GM23338 (cell line): ENCODE measurements around the gene ATCAY. TPM values are rescaled to one million over a fixed set of nuclear protein-coding genes. Genes with fewer than 3 reads are reported as not detected.

Experiments
- ATAC-seq: fragments of 200-7000 bp; cut with Tn5 transposase; 3 replicates; pipeline ENCODE4 v1.9.1; 2020
- DNase-seq: peaks from one replicate; pipeline ENCODE4 v3.0.0-alpha.2; 2015; ENCODE audit warnings: low spot score
- H2AFZ ChIP-seq: fragments of 200-600 bp; sonication (generic); 2 replicates; pipeline ENCODE4 v1.8.0; 2016; ENCODE audit warnings: antibody characterized with exemption, mild to moderate bottlenecking, moderate library complexity
- H3F3A ChIP-seq: fragments of 200-600 bp; sonication (generic); replicated peaks from 2 replicates; pipeline ENCODE4 v1.8.0; 2017; ENCODE audit warnings: antibody characterized with exemption, mixed run types, low read depth
- H3K27ac ChIP-seq: fragments of 200-600 bp; sonication (generic); 2 replicates; pipeline ENCODE4 v1.6.1; 2016; ENCODE audit warnings: low read depth
- H3K27me3 ChIP-seq: fragments of 200-600 bp; sonication (generic); 2 replicates; pipeline ENCODE4 v1.8.0; 2016; ENCODE audit warnings: mild to moderate bottlenecking, mixed run types, moderate library complexity; ENCODE audit not compliant: insufficient read depth
- H3K36me3 ChIP-seq: fragments of 200-600 bp; sonication (generic); 2 replicates; pipeline ENCODE4 v1.8.0; 2016; ENCODE audit warnings: mild to moderate bottlenecking; ENCODE audit not compliant: insufficient read depth
- H3K4me1 ChIP-seq: fragments of 200-600 bp; sonication (generic); 2 replicates; pipeline ENCODE4 v1.8.0; 2016; ENCODE audit warnings: mild to moderate bottlenecking, moderate library complexity; ENCODE audit not compliant: insufficient read depth
- H3K4me2 ChIP-seq: fragments of 200-600 bp; sonication (generic); 2 replicates; pipeline ENCODE4 v1.7.1; 2017; ENCODE audit warnings: mixed run types
- H3K4me3 ChIP-seq: fragments of 200-600 bp; sonication (generic); 2 replicates; pipeline ENCODE4 v1.6.1; 2016; ENCODE audit warnings: mixed run types
- H3K79me2 ChIP-seq: fragments of 200-600 bp; sonication (generic); replicated peaks from 2 replicates; pipeline ENCODE4 v1.8.0; 2017; ENCODE audit warnings: mild to moderate bottlenecking; ENCODE audit not compliant: insufficient read depth
- H3K9me2 ChIP-seq: fragments of 200-600 bp; sonication (generic); 2 replicates; pipeline ENCODE4 v1.8.0; 2017; ENCODE audit not compliant: insufficient read depth
- H4K20me1 ChIP-seq: fragments of 200-600 bp; sonication (generic); replicated peaks from 2 replicates; pipeline ENCODE4 v1.8.0; 2017; ENCODE audit warnings: mild to moderate bottlenecking; ENCODE audit not compliant: insufficient read depth
- H3K27ac Mint-ChIP-seq: 2 replicates; pipeline ENCODE4 v1.8.0; 2020; ENCODE audit warnings: inconsistent platforms, mild to moderate bottlenecking, moderate library complexity, mixed read lengths
- H3K27me3 Mint-ChIP-seq: 3 replicates; pipeline ENCODE4 v1.8.0; 2022; ENCODE audit warnings: low read depth, mild to moderate bottlenecking, moderate library complexity, mixed read lengths, inconsistent platforms; ENCODE audit not compliant: insufficient read depth, poor library complexity
- H3K36me3 Mint-ChIP-seq: 3 replicates; pipeline ENCODE4 v1.8.0; 2021; ENCODE audit warnings: low read depth, mild to moderate bottlenecking, inconsistent platforms, moderate library complexity, mixed read lengths
- H3K4me1 Mint-ChIP-seq: 3 replicates; pipeline ENCODE4 v1.8.0; 2020; ENCODE audit warnings: mild to moderate bottlenecking, inconsistent platforms, mixed read lengths
- H3K4me3 Mint-ChIP-seq: 3 replicates; pipeline ENCODE4 v1.8.0; 2021; ENCODE audit warnings: moderate library complexity, mild to moderate bottlenecking, inconsistent platforms, mixed read lengths
- H3K9me3 Mint-ChIP-seq: 3 replicates; pipeline ENCODE4 v1.8.0; 2020; ENCODE audit warnings: moderate library complexity, mild to moderate bottlenecking, inconsistent platforms, mixed read lengths
- CREB1 ChIP-seq: fragments of 250-450 bp; sonication (Bioruptor Pico); IDR thresholded peaks from 2 replicates; pipeline ENCODE4 v1.5.0; 2020; ENCODE audit warnings: low read depth, mild to moderate bottlenecking, moderate library complexity
- EZH2 ChIP-seq: fragments of 200-600 bp; sonication (generic); IDR thresholded peaks from one replicate; pipeline ENCODE4 v1.8.0; 2017; ENCODE audit warnings: antibody characterized with exemption, mild to moderate bottlenecking, low read depth; ENCODE audit not compliant: unreplicated experiment
- EZH2phosphoT487 ChIP-seq: fragments of 200-600 bp; sonication (generic); IDR thresholded peaks from one replicate; pipeline ENCODE4 v1.8.1; 2018; ENCODE audit warnings: antibody characterized with exemption; ENCODE audit not compliant: unreplicated experiment
- JUNB ChIP-seq: IDR thresholded peaks from one replicate; pipeline ENCODE4 v1.6.1; 2016; ENCODE audit warnings: antibody characterized with exemption; ENCODE audit not compliant: unreplicated experiment
- NANOG ChIP-seq: IDR thresholded peaks from 2 replicates; pipeline ENCODE4 v1.6.1; 2016; ENCODE audit warnings: antibody characterized with exemption, borderline replicate concordance
- POLR2AphosphoS5 ChIP-seq: IDR thresholded peaks from 2 replicates; pipeline ENCODE4 v1.6.1; 2016; ENCODE audit warnings: antibody characterized with exemption, low read depth
- STAT1 ChIP-seq: IDR thresholded peaks from one replicate; pipeline ENCODE4 v1.6.1; 2016; ENCODE audit warnings: antibody characterized with exemption; ENCODE audit not compliant: unreplicated experiment
- ZNF114 ChIP-seq: fragments of 250-450 bp; sonication (Bioruptor Pico); IDR thresholded peaks from 2 replicates; pipeline ENCODE4 v1.5.0; 2020; ENCODE audit warnings: mild to moderate bottlenecking, moderate library complexity
- ZNF331 ChIP-seq: fragments of 250-450 bp; sonication (Bioruptor Pico); IDR thresholded peaks from 2 replicates; pipeline ENCODE4 v1.5.0; 2020; ENCODE audit warnings: low read depth, mild to moderate bottlenecking, moderate library complexity
- polyA plus RNA-seq: library from polyadenylated mRNA; unstranded; fragments of >200 nt; fragmentation: Nextera tagmentation; extraction: Ambion mirVana; gene quantifications from 2 replicates; pipeline ENCODE4 v1.2.1, GENCODE V29; 2016
- total RNA-seq: library from RNA; depleted of rRNA; stranded (reverse); fragments of >200 nt; shearing (Covaris generic); gene quantifications from 2 replicates; pipeline ENCODE4 v1.2.3, GENCODE V29; 2014
- TF ChIP-seq, protein P1 (sequence below): IDR thresholded peaks from 2 replicates; pipeline ENCODE4 v1.6.1; 2016; ENCODE audit warnings: antibody characterized with exemption
- TF ChIP-seq, protein P2 (sequence below): IDR thresholded peaks from one replicate; pipeline ENCODE4 v1.6.1; 2018; ENCODE audit warnings: antibody characterized with exemption; ENCODE audit not compliant: unreplicated experiment
- TF ChIP-seq, protein P3 (sequence below), 2 experiments: fragments of 200-600 bp in 1 of 2; sonication (generic) in 1 of 2; conservative IDR thresholded peaks; 2 replicates each; pipeline versions ENCODE4 v1.5.1 to v1.6.1; 2016 to 2017; ENCODE audit warnings: antibody characterized with exemption in 2 of 2, low read depth in 2 of 2, mild to moderate bottlenecking in 2 of 2, moderate library complexity in 1 of 2
- TF ChIP-seq, protein P4 (sequence below): fragments of 250-450 bp; sonication (Bioruptor Pico); IDR thresholded peaks from 2 replicates; pipeline ENCODE4 v1.5.0; 2020; ENCODE audit warnings: mild to moderate bottlenecking, moderate library complexity

ATCAY gene
- total and polyA plus RNA-seq, 2 experiments from 2014 or later, result 16.9 to 45.7 TPM

DNA sequence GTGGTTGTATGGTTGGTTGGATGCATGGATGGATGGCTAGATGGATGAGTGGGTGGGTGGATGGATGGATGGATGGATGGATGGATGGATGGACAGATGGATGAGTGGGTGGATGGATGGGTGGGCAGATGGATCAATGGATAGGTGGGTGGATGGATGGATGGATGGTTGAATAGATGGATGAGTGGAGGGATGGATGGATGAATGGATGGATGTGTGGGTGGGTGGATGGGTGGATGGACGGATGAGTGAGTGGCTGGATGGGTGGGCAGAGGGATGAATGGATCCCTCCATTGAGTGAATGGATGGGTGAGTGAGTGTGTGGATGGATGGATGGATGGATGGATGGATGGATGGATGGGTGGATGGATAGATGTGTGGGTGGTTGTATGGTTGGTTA, 43.4 kb downstream of the ATCAY start:
- Histone ChIP-seq H4K20me1 (no peaks in the 10 kb centered on the region), H3K4me2 (no peak overlapping the region), H2AFZ (no peak overlapping the region), H3K27ac (no peak overlapping the region), H3K36me3 (peaks cover 20% of the 10 kb centered on the region), H3K4me3 (no peak overlapping the region), H3K79me2 (no peaks in the 10 kb centered on the region), H3K4me1 (no peaks in the 10 kb centered on the region), H3K9me2 (0 out of 2 replicates have a peak, but pooled peaks cover 6% of the 10 kb centered on the region), H3K27me3 (no peaks in the 10 kb centered on the region), H3F3A (no peaks in the 10 kb centered on the region)
- no peak overlapping the region for H3K4me3 Mint-ChIP-seq
- no peak for TF ChIP-seq STAT1
- TF ChIP-seq, protein P1, sequence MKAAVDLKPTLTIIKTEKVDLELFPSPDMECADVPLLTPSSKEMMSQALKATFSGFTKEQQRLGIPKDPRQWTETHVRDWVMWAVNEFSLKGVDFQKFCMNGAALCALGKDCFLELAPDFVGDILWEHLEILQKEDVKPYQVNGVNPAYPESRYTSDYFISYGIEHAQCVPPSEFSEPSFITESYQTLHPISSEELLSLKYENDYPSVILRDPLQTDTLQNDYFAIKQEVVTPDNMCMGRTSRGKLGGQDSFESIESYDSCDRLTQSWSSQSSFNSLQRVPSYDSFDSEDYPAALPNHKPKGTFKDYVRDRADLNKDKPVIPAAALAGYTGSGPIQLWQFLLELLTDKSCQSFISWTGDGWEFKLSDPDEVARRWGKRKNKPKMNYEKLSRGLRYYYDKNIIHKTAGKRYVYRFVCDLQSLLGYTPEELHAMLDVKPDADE, result no peak
- TF ChIP-seq EZH2, result no peak
- TF ChIP-seq, protein P2, sequence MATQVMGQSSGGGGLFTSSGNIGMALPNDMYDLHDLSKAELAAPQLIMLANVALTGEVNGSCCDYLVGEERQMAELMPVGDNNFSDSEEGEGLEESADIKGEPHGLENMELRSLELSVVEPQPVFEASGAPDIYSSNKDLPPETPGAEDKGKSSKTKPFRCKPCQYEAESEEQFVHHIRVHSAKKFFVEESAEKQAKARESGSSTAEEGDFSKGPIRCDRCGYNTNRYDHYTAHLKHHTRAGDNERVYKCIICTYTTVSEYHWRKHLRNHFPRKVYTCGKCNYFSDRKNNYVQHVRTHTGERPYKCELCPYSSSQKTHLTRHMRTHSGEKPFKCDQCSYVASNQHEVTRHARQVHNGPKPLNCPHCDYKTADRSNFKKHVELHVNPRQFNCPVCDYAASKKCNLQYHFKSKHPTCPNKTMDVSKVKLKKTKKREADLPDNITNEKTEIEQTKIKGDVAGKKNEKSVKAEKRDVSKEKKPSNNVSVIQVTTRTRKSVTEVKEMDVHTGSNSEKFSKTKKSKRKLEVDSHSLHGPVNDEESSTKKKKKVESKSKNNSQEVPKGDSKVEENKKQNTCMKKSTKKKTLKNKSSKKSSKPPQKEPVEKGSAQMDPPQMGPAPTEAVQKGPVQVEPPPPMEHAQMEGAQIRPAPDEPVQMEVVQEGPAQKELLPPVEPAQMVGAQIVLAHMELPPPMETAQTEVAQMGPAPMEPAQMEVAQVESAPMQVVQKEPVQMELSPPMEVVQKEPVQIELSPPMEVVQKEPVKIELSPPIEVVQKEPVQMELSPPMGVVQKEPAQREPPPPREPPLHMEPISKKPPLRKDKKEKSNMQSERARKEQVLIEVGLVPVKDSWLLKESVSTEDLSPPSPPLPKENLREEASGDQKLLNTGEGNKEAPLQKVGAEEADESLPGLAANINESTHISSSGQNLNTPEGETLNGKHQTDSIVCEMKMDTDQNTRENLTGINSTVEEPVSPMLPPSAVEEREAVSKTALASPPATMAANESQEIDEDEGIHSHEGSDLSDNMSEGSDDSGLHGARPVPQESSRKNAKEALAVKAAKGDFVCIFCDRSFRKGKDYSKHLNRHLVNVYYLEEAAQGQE, result no peak
- TF ChIP-seq, protein P3, sequence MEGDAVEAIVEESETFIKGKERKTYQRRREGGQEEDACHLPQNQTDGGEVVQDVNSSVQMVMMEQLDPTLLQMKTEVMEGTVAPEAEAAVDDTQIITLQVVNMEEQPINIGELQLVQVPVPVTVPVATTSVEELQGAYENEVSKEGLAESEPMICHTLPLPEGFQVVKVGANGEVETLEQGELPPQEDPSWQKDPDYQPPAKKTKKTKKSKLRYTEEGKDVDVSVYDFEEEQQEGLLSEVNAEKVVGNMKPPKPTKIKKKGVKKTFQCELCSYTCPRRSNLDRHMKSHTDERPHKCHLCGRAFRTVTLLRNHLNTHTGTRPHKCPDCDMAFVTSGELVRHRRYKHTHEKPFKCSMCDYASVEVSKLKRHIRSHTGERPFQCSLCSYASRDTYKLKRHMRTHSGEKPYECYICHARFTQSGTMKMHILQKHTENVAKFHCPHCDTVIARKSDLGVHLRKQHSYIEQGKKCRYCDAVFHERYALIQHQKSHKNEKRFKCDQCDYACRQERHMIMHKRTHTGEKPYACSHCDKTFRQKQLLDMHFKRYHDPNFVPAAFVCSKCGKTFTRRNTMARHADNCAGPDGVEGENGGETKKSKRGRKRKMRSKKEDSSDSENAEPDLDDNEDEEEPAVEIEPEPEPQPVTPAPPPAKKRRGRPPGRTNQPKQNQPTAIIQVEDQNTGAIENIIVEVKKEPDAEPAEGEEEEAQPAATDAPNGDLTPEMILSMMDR (conservative IDR thresholded peaks at IDR 0.05; ENCODE audit: low read depth in 2 of 2), result no peak
- no peak for TF ChIP-seq EZH2phosphoT487
- no peak for TF ChIP-seq NANOG
- TF ChIP-seq, protein P4, sequence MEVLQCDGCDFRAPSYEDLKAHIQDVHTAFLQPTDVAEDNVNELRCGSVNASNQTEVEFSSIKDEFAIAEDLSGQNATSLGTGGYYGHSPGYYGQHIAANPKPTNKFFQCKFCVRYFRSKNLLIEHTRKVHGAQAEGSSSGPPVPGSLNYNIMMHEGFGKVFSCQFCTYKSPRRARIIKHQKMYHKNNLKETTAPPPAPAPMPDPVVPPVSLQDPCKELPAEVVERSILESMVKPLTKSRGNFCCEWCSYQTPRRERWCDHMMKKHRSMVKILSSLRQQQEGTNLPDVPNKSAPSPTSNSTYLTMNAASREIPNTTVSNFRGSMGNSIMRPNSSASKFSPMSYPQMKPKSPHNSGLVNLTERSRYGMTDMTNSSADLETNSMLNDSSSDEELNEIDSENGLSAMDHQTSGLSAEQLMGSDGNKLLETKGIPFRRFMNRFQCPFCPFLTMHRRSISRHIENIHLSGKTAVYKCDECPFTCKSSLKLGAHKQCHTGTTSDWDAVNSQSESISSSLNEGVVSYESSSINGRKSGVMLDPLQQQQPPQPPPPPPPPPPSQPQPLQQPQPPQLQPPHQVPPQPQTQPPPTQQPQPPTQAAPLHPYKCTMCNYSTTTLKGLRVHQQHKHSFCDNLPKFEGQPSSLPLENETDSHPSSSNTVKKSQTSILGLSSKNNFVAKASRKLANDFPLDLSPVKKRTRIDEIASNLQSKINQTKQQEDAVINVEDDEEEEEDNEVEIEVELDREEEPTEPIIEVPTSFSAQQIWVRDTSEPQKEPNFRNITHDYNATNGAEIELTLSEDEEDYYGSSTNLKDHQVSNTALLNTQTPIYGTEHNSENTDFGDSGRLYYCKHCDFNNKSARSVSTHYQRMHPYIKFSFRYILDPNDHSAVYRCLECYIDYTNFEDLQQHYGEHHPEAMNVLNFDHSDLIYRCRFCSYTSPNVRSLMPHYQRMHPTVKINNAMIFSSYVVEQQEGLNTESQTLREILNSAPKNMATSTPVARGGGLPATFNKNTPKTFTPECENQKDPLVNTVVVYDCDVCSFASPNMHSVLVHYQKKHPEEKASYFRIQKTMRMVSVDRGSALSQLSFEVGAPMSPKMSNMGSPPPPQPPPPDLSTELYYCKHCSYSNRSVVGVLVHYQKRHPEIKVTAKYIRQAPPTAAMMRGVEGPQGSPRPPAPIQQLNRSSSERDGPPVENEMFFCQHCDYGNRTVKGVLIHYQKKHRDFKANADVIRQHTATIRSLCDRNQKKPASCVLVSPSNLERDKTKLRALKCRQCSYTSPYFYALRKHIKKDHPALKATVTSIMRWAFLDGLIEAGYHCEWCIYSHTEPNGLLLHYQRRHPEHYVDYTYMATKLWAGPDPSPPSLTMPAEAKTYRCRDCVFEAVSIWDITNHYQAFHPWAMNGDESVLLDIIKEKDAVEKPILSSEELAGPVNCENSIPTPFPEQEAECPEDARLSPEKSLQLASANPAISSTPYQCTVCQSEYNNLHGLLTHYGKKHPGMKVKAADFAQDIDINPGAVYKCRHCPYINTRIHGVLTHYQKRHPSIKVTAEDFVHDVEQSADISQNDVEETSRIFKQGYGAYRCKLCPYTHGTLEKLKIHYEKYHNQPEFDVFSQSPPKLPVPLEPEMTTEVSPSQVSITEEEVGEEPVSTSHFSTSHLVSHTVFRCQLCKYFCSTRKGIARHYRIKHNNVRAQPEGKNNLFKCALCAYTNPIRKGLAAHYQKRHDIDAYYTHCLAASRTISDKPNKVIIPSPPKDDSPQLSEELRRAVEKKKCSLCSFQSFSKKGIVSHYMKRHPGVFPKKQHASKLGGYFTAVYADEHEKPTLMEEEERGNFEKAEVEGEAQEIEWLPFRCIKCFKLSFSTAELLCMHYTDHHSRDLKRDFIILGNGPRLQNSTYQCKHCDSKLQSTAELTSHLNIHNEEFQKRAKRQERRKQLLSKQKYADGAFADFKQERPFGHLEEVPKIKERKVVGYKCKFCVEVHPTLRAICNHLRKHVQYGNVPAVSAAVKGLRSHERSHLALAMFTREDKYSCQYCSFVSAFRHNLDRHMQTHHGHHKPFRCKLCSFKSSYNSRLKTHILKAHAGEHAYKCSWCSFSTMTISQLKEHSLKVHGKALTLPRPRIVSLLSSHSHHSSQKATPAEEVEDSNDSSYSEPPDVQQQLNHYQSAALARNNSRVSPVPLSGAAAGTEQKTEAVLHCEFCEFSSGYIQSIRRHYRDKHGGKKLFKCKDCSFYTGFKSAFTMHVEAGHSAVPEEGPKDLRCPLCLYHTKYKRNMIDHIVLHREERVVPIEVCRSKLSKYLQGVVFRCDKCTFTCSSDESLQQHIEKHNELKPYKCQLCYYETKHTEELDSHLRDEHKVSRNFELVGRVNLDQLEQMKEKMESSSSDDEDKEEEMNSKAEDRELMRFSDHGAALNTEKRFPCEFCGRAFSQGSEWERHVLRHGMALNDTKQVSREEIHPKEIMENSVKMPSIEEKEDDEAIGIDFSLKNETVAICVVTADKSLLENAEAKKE, result no peak
- no peak for TF ChIP-seq POLR2AphosphoS5
- TF ChIP-seq ZNF114 (CRISPR knock-in tag), result no peak
- no peak for TF ChIP-seq JUNB
- TF ChIP-seq ZNF331 (CRISPR knock-in tag), result no peak
- no peak for TF ChIP-seq CREB1 (CRISPR knock-in tag)
- H3K4me1 Mint-ChIP-seq, result no peaks in the 10 kb centered on the region
- no peak overlapping the region for H3K27ac Mint-ChIP-seq
- peaks cover 54% of the 10 kb centered on the region for H3K36me3 Mint-ChIP-seq
- no peak for ATAC-seq
- no peak for DNase-seq
- peaks cover 11% of the 10 kb centered on the region; the same call in 2 of the 3 replicates for H3K9me3 Mint-ChIP-seq
- peaks cover 5% of the 10 kb centered on the region for H3K27me3 Mint-ChIP-seq
